ENCODE measurements around the gene DCDC2. TPM values are rescaled to one million over a fixed set of nuclear protein-coding genes. Genes with fewer than 3 reads are reported as not detected.

DCDC2 gene
- total and polyA plus RNA-seq, 10 donors: 0.02 to 0.03 TPM; not detected in 8

DNA sequence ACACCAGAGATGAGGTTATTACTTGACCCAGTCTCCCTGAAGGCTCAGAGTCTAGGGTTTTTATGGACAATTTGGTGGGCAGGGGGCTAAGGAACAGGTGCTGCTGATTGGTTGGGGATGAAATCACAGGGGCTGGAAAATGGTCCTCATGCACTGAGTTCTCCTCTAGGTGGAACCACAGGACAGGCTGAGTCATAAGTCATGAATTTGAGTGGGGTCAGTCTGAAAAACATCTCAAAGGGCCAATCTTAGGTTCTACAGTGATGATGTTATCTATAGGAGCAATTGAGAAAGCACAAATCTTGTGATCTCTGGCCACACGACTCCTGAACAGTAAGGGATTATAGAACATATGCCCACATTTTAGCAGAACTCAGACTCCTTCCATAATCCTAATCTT lies 39.0 kb upstream of the DCDC2 start:
- TF ChIP-seq POLR2A (IDR thresholded peaks at IDR 0.05) (no peak), POLR2AphosphoS5 (IDR thresholded peaks at IDR 0.05) (no peak)
- TF ChIP-seq, protein P1, sequence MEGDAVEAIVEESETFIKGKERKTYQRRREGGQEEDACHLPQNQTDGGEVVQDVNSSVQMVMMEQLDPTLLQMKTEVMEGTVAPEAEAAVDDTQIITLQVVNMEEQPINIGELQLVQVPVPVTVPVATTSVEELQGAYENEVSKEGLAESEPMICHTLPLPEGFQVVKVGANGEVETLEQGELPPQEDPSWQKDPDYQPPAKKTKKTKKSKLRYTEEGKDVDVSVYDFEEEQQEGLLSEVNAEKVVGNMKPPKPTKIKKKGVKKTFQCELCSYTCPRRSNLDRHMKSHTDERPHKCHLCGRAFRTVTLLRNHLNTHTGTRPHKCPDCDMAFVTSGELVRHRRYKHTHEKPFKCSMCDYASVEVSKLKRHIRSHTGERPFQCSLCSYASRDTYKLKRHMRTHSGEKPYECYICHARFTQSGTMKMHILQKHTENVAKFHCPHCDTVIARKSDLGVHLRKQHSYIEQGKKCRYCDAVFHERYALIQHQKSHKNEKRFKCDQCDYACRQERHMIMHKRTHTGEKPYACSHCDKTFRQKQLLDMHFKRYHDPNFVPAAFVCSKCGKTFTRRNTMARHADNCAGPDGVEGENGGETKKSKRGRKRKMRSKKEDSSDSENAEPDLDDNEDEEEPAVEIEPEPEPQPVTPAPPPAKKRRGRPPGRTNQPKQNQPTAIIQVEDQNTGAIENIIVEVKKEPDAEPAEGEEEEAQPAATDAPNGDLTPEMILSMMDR (IDR thresholded peaks at IDR 0.05 in 8 of 11, conservative IDR thresholded peaks at IDR 0.05 in 3 of 11): no peak
- 80 to 100% (median 89%) methylated on average over 1 of the region's 1 CpG for WGBS, 5 donors
- Histone ChIP-seq H3K9me3 (peaks cover 0 to 12% (median 0%) of the 10 kb centered on the region in 8 donors), H3K4me3 (no peak overlapping the region), H3K36me3 (no peaks in the 10 kb centered on the region), H3K27me3 (replicated peaks in 1 of 7) (peaks cover 0 to 29% (median 0%) of the 10 kb centered on the region in 7 donors), H3K27ac (no peak overlapping the region), H3K4me1 (no peaks in the 10 kb centered on the region)
- intact Hi-C loops (cut with DNase I; ENCODE audit: low total_unique reads): no loop called here
- DNase-seq: no peak

DNA sequence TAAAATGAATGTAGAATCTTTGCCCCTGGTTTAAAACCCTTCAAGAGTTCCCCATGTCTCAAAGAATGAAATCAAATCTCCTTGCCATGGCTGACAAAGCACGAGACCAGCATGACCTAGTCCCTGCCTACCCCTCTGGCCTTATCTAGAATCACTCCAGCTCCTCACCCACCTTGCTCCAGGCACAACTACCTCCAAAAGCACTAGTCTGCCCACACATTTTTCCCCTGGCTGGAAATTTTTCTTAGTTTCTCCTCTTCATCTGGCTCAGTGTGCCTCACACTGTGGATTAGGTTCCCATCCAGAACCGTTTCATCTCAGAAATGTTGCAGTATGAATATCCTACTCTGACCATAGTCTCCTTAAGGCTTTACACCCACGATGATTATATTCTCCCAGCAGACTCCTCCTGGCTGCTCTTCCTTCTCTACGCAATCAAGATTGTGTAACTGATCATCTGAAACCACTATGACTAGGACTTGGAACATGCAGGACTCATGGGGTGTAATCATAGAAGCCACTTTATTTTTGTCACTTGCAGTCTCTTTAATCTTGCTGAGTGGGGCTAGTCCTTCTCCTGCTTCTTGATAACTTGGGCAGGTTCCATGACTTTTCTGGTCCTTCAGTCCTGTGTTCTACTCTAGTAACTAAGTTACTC lies 37.0 kb upstream of the DCDC2 start:
- H3K4me1 ChIP-seq: no peaks in the 10 kb centered on the region
- peaks cover 0 to 12% (median 0%) of the 10 kb centered on the region in 8 donors for H3K9me3 ChIP-seq
- no peak overlapping the region for H3K4me3 ChIP-seq
- no peak for DNase-seq
- intact Hi-C loops (cut with DNase I; ENCODE audit: low total_unique reads): no loop called here
- H3K27ac ChIP-seq: no peak overlapping the region
- peaks cover 0 to 29% (median 0%) of the 10 kb centered on the region in 7 donors for H3K27me3 ChIP-seq (replicated peaks in 1 of 7)
- TF ChIP-seq POLR2A (IDR thresholded peaks at IDR 0.05) (no peak), POLR2AphosphoS5 (IDR thresholded peaks at IDR 0.05) (no peak)
- TF ChIP-seq, protein P1 (IDR thresholded peaks at IDR 0.05 in 8 of 11, conservative IDR thresholded peaks at IDR 0.05 in 3 of 11): no peak
- WGBS, 5 donors: 55 to 87% (median 67%) methylated on average over 4 of the region's 4 CpGs
- H3K36me3 ChIP-seq: no peaks in the 10 kb centered on the region

- intact Hi-C loops (cut with DNase I; ENCODE audit: low total_unique reads): no loop called here
- WGBS, 5 donors: 88 to 98% (median 93%) methylated on average over 2 of the region's 2 CpGs
- no peak for TF ChIP-seq POLR2AphosphoS5 (IDR thresholded peaks at IDR 0.05)
- TF ChIP-seq POLR2A (IDR thresholded peaks at IDR 0.05): no peak
- TF ChIP-seq, protein P1 (IDR thresholded peaks at IDR 0.05 in 8 of 11, conservative IDR thresholded peaks at IDR 0.05 in 3 of 11): no peak
- Histone ChIP-seq H3K27ac (no peak overlapping the region), H3K9me3 (peaks cover 0 to 12% (median 0%) of the 10 kb centered on the region in 8 donors), H3K36me3 (no peaks in the 10 kb centered on the region), H3K4me1 (no peaks in the 10 kb centered on the region), H3K4me3 (no peak overlapping the region), H3K27me3 (replicated peaks in 1 of 7) (peaks cover 0 to 31% (median 0%) of the 10 kb centered on the region in 7 donors)
- no peak for DNase-seq
These were observed 36.4 kb upstream of the DCDC2 start for GRCh38 chr6:24394061-24394779.

DNA sequence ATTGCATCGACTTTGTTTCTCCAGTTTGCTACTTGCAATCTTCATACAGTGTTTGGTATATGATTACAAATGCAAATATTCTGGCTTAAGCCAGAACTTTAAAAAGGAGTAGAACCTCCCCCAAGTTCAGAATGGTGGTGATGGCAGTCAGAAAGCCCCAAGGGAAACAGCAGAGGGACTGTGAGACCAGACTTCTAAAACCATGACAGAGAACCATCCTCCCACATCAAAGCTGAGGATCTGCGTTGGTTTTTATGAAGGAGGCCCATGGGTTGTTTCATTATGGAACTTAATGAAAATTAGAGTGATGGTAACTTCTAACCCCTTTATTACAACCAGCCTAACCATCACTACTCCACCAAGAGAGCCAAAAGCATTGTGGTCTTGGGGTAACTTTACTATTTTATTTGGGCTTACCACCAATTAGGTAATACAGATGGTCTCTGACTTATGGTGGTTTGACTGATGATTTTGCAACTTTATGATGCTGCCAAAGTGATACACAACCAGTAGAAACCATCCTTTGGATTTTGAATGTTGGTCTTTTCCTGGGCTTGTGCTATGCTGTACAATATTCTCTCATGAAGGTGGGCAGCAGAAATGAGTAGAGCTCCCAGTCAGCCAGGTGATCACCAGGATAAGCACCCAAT lies 34.0 kb upstream of the DCDC2 start:
- intact Hi-C loops (cut with DNase I; ENCODE audit: low total_unique reads): no loop called here

More for the DNA sequence above, 34.0 kb upstream of the DCDC2 start:
- WGBS, 5 donors: 64 to 76% (median 68%) methylated on average over 2 of the region's 2 CpGs
- TF ChIP-seq, protein P1 (IDR thresholded peaks at IDR 0.05 in 8 of 11, conservative IDR thresholded peaks at IDR 0.05 in 3 of 11): no peak
- TF ChIP-seq POLR2AphosphoS5 (IDR thresholded peaks at IDR 0.05): no peak
- no peak for TF ChIP-seq POLR2A (IDR thresholded peaks at IDR 0.05)
- no peak overlapping the region for H3K4me3 ChIP-seq
- H3K4me1 ChIP-seq: no peaks in the 10 kb centered on the region
- peaks cover 0 to 25% (median 0%) of the 10 kb centered on the region in 7 donors for H3K27me3 ChIP-seq (replicated peaks in 1 of 7)
- no peaks in the 10 kb centered on the region for H3K36me3 ChIP-seq
- peaks cover 0 to 8% (median 0%) of the 10 kb centered on the region in 8 donors for H3K9me3 ChIP-seq
- no peak overlapping the region for H3K27ac ChIP-seq
- DNase-seq: no peak
